Prostate gland (tissue), 2 donors: ENCODE measurements around the gene ILKAP. TPM values are rescaled to one million over a fixed set of nuclear protein-coding genes. Genes with fewer than 3 reads are reported as not detected.

ENCODE experiments used
- DNase-seq: peaks from one replicate; pipeline ENCODE4 v3.0.0-alpha.2; 2019; ENCODE audit warnings: low spot score
- H3K27ac ChIP-seq, 2 donors: fragments of 200-600 bp; sonication (generic); 2 replicates each; pipeline ENCODE4 v1.5.1; 2017 to 2019
- H3K27me3 ChIP-seq: fragments of 200-600 bp; sonication (generic); replicated peaks from 2 replicates; pipeline ENCODE4 v1.5.1; 2019; ENCODE audit not compliant: insufficient read depth
- H3K36me3 ChIP-seq, 2 donors: fragments of 200-600 bp; sonication (generic); 1 replicate in 1 of 2; 2 replicates in 1 of 2; pipeline versions ENCODE4 v1.5.1 to v1.8.1; 2017 to 2019
- H3K4me1 ChIP-seq: fragments of 200-600 bp; sonication (generic); replicated peaks from 2 replicates; pipeline ENCODE4 v1.5.1; 2019
- H3K4me3 ChIP-seq, 2 donors: fragments of 200-600 bp; sonication (generic); 2 replicates each; pipeline ENCODE4 v1.5.1; 2017 to 2019
- H3K9me3 ChIP-seq: fragments of 200-600 bp; sonication (generic); 2 replicates; pipeline ENCODE4 v1.5.1; 2017
- POLR2A ChIP-seq: fragments of 450-650 bp; IDR thresholded peaks from one replicate; pipeline ENCODE4 v1.6.1; 2016; ENCODE audit warnings: antibody characterized with exemption, mild to moderate bottlenecking
- POLR2AphosphoS5 ChIP-seq: sonication (generic); formaldehyde crosslinking; IDR thresholded peaks from one replicate; pipeline ENCODE4 v1.6.1; 2017; ENCODE audit warnings: antibody characterized with exemption
- WGBS: methylation state at CpG from one replicate; pipeline ENCODE4 v1.1.5; 2018; 5-methylcytosine and 5-hydroxymethylcytosine counted together
- intact Hi-C: fragments of 100-400 bp; cut with DNase I; formaldehyde crosslinking; loops from one replicate; pipeline ENCODE4 v1.14.2; 2022
- total RNA-seq, 2 donors: library from RNA; depleted of rRNA; stranded (reverse); fragments of >200 nt; gene quantifications; one replicate each; pipeline ENCODE4 v1.1.0, GENCODE V29; 2016
- TF ChIP-seq, protein P1 (sequence below), 4 experiments: fragments of 200-600 bp in 2 of 4; fragments of 450-650 bp in 2 of 4; sonication (generic) in 2 of 4; IDR thresholded peaks; 1 replicate in 3 of 4; 2 replicates in 1 of 4; pipeline ENCODE4 v1.5.1; 2016 to 2019; ENCODE audit warnings: antibody characterized with exemption in 4 of 4, mild to moderate bottlenecking in 2 of 4, moderate library complexity in 2 of 4

The ILKAP gene
- total RNA-seq, 2 donors from 2014 or later = 33.6 to 41.8 TPM

DNA sequence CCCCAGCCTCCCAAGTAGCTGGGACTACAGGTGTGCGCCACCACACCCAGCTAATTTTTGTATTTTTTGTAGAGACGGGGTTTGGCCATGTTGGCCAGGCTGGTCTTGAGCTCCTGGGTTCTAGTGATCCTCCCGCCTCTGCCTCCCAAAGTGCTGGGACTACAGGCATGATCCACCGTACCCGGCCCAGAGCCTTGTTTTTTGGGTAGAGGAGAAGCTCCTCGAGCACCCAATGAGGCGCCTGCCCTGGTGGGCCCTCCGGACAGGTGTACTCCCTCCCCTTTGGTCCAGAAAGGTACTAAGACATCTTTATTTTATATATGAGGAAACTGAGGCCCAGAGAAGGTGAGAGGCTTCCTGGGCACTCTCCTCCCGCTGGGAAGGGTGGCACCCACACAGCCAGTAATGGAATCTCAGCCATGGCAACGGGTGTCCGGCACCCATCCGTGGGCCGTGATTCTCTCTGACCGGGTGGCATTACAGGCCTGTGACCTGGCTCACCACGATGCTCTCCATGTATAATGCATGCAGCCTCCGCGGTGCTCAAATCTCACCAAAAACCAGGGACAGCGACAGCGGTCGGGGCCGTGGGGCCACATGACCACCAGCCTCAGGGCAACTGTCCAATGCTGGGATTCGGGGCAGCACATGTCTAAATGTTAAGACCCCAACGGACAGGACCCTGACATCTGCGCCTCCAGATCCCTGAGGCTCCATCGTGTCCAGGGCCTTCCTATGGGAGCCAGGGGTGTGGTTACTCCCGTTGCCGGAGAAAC, 81.8 kb downstream of the ILKAP start:
- Histone ChIP-seq H3K4me1 (no peaks in the 10 kb centered on the region), H3K9me3 (no peaks in the 10 kb centered on the region), H3K27me3 (peaks cover under 1% of the 10 kb centered on the region), H3K36me3 (no peaks in the 10 kb centered on the region), H3K4me3 (no peak overlapping the region), H3K27ac (no peak overlapping the region)
- TF ChIP-seq, protein P1, sequence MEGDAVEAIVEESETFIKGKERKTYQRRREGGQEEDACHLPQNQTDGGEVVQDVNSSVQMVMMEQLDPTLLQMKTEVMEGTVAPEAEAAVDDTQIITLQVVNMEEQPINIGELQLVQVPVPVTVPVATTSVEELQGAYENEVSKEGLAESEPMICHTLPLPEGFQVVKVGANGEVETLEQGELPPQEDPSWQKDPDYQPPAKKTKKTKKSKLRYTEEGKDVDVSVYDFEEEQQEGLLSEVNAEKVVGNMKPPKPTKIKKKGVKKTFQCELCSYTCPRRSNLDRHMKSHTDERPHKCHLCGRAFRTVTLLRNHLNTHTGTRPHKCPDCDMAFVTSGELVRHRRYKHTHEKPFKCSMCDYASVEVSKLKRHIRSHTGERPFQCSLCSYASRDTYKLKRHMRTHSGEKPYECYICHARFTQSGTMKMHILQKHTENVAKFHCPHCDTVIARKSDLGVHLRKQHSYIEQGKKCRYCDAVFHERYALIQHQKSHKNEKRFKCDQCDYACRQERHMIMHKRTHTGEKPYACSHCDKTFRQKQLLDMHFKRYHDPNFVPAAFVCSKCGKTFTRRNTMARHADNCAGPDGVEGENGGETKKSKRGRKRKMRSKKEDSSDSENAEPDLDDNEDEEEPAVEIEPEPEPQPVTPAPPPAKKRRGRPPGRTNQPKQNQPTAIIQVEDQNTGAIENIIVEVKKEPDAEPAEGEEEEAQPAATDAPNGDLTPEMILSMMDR (IDR thresholded peaks at IDR 0.05) = no peak
- TF ChIP-seq POLR2A (no peak), POLR2AphosphoS5 (no peak)
- intact Hi-C loops = no loop called here
- WGBS = 86% methylated on average over 27 of the region's 27 CpGs
- DNase-seq = no peak

DNA sequence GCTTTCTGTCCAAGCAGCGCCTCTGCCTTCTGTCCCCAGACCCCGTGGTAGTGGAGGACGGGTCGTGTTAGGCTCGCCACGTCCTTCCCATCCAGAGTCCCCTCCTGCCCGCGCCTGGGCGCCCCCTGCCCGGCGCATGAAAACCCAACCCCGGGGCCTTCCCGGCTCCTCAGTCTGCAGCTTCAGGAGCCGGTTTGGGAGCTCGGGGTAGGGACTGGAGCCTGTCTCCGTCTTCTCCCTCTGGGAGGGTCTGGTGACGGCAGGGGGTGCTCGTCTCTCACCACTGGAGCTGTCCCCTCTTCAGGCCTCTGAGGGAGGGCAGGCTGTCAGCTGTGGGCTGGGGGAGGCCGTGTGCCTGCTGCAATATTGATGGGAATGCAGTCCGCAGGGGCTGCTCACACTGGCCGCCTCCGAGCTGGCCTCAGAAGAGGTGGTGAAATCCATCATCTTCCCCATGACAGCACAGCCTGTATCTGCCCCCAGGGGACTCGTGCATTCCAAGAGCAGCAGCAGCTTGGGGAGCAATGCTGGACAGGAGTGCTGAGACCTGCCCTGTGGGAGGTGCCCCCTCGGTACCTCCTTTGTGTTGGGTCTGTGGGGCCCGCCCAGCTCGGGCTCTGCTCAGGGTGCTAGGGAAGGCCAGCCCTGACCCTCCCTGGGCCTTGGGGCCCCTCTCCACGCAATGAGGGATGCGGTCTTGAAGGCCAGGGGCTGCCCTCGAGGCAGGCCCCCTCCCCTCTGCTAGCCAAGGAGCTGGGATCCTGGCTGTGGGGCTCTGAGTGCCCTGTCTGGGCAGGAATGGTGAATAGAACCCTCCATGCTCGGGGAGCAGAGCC, 82.8 kb downstream of the ILKAP start:
- no peak for DNase-seq
- Histone ChIP-seq H3K27ac (no peak overlapping the region), H3K27me3 (peaks cover 2% of the 10 kb centered on the region), H3K9me3 (no peaks in the 10 kb centered on the region), H3K4me1 (no peaks in the 10 kb centered on the region), H3K4me3 (no peak overlapping the region), H3K36me3 (no peaks in the 10 kb centered on the region)
- intact Hi-C loops = no loop called here
- TF ChIP-seq POLR2AphosphoS5 = no peak
- TF ChIP-seq, protein P1 (IDR thresholded peaks at IDR 0.05) = no peak
- TF ChIP-seq POLR2A = no peak
- 54% methylated on average over 29 of the region's 30 CpGs for WGBS

Other genes starting within 250 kb of the ILKAP start
- 10 to 100 TPM; 45.2 to 73.2 TPM for gene UBE2F, start 236.7 kb downstream of the ILKAP start, total RNA-seq
- gene SCLY, start 142.7 kb downstream of the ILKAP start, total RNA-seq = 10 to 100 TPM; 11.5 to 16.1 TPM
- gene ESPNL, start 103.4 kb downstream of the ILKAP start, total RNA-seq = 1 to 10 TPM in 1 of 2 donors, under 1 TPM in 1; 0.68 to 3.9 TPM
- gene KLHL30, start 65.0 kb downstream of the ILKAP start, total RNA-seq = 1 to 10 TPM in 1 of 2 donors, under 1 TPM in 1; 0.23 to 1.9 TPM
- 1 to 10 TPM in 1 of 2 donors, not detected in 1; 7.7 TPM for gene ERFE, start 44.7 kb downstream of the ILKAP start, total RNA-seq
- 10 to 100 TPM in 1 of 2 donors, 1 to 10 TPM in 1; 2.9 to 17.7 TPM for gene HES6, start 36.3 kb upstream of the ILKAP start, total RNA-seq
- 10 to 100 TPM; 24.0 to 53.1 TPM for gene PER2, start 84.9 kb upstream of the ILKAP start, total RNA-seq
- 10 to 100 TPM; 14.4 to 18.5 TPM for gene TRAF3IP1, start 116.8 kb upstream of the ILKAP start, total RNA-seq
- 10 to 100 TPM; 11.9 to 27.8 TPM for gene ASB1, start 223.2 kb upstream of the ILKAP start, total RNA-seq